ENCODE measurements around the gene ELP2. TPM values are rescaled to one million over a fixed set of nuclear protein-coding genes. Genes with fewer than 3 reads are reported as not detected.
A peak's percentile ranks its signal among the peaks of the same experiment; 100 is the strongest.

Gene ELP2
- total and polyA plus RNA-seq, 12 donors: 27.4 to 150 (median 67.1) TPM

DNA sequence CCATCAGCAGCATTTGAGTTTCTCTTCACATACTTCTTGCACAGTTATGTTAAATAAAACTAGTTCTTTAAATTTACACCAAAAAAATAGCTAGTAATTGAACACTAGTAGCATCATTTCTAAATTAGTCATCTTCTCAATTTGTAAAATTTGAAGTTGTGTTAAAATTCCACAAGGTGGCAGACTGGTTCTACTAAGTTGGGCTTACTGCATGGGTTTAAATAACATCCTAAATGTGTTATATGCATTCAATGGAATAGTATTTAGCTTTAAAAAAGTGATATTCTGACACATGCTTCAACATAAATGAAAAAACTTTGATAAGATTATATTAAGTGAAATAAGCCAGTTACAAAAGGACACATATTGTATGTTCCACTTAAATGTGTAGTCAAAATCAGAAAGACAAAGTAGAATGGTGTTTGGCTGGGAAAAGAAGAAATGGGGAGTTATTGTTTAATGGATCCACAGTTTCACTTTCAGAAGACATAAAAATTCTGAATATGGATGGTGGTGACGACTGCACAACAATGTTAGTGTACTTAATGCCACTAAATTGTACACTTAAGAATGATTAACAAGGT is 33.7 kb upstream of the ELP2 start:
- TF ChIP-seq, protein P1, sequence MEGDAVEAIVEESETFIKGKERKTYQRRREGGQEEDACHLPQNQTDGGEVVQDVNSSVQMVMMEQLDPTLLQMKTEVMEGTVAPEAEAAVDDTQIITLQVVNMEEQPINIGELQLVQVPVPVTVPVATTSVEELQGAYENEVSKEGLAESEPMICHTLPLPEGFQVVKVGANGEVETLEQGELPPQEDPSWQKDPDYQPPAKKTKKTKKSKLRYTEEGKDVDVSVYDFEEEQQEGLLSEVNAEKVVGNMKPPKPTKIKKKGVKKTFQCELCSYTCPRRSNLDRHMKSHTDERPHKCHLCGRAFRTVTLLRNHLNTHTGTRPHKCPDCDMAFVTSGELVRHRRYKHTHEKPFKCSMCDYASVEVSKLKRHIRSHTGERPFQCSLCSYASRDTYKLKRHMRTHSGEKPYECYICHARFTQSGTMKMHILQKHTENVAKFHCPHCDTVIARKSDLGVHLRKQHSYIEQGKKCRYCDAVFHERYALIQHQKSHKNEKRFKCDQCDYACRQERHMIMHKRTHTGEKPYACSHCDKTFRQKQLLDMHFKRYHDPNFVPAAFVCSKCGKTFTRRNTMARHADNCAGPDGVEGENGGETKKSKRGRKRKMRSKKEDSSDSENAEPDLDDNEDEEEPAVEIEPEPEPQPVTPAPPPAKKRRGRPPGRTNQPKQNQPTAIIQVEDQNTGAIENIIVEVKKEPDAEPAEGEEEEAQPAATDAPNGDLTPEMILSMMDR (IDR thresholded peaks at IDR 0.05): peak; percentile 39 to 80 (median 64)
- no peak for TF ChIP-seq POLR2A (IDR thresholded peaks at IDR 0.05)
- H3K36me3 ChIP-seq (replicated peaks in 1 of 2): no peaks in the 10 kb centered on the region
- 7 to 19% (median 16%) methylated on average over 1 of the region's 1 CpG for WGBS, 4 donors
- no peaks in the 10 kb centered on the region for H3K4me1 ChIP-seq (replicated peaks in 1 of 2)
- intact Hi-C loops (cut with DNase I): loop anchor here (5.0 kb wide), 1 partner anchor 191 kb away; no protein-coding TSS in a partner anchor
- no peaks in the 10 kb centered on the region for H3K27me3 ChIP-seq
- H3K9me3 ChIP-seq (replicated peaks in 1 of 3): no peaks in the 10 kb centered on the region
- DNase-seq: no peak
- H3K4me3 ChIP-seq: no peak overlapping the region
- no peak overlapping the region for H3K27ac ChIP-seq

DNA sequence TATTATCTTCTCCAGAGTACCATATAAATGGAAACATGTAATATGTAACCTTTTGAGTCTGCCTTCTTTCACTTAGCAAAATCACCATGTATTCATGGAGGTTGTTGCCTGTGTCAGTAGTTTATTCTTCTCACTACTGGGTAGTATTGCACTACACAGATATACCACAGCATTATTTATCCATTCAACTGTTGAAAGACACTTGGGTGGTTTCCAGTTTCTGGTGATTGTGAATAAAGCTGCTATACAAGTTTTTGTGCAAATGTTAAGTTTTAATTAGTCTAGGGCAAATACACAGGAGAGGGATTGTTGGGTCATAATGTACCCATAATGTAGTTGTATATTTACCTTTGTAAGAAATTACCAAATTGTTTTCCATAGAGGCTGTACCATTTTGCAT is 32.7 kb upstream of the ELP2 start:
- H3K4me3 ChIP-seq: no peak overlapping the region
- no peaks in the 10 kb centered on the region for H3K27me3 ChIP-seq
- no peaks in the 10 kb centered on the region for H3K36me3 ChIP-seq (replicated peaks in 1 of 2)
- no peak for DNase-seq
- intact Hi-C loops (cut with DNase I): loop anchor here (5.0 kb wide), 1 partner anchor 190 kb away; no protein-coding TSS in a partner anchor
- H3K27ac ChIP-seq: no peak overlapping the region
- TF ChIP-seq, protein P1 (IDR thresholded peaks at IDR 0.05): no peak
- TF ChIP-seq POLR2A (IDR thresholded peaks at IDR 0.05): no peak
- no peaks in the 10 kb centered on the region for H3K9me3 ChIP-seq (replicated peaks in 1 of 3)
- H3K4me1 ChIP-seq (replicated peaks in 1 of 2): no peaks in the 10 kb centered on the region

DNA sequence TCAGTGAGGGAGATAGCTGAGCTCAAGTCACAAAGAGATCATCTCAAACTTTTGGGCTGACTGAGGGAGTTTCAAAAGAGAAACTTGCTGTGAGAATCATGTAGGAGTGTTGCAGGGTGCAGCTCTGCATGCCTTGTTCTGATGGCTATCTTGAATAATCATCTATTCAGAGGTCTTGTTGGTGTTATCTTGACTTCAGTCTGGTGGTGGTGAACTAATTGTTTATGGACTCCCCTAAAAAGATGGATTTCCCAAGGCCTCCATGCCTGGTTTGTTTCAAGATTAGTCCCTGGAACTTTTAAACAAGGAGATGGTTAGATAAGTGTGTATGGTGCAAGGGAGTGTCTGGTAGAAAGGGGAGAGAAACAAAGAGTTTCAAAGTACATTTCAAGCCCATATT is 30.4 kb upstream of the ELP2 start:
- Histone ChIP-seq H3K4me1 (replicated peaks in 1 of 2) (no peaks in the 10 kb centered on the region), H3K4me3 (no peak overlapping the region), H3K27me3 (no peaks in the 10 kb centered on the region), H3K27ac (no peak overlapping the region), H3K9me3 (replicated peaks in 1 of 3) (no peaks in the 10 kb centered on the region), H3K36me3 (replicated peaks in 1 of 2) (no peaks in the 10 kb centered on the region)
- TF ChIP-seq, protein P1 (IDR thresholded peaks at IDR 0.05): no peak
- no peak for TF ChIP-seq POLR2A (IDR thresholded peaks at IDR 0.05)
- no peak for DNase-seq
- intact Hi-C loops (cut with DNase I): loop anchor here (5.0 kb wide), 1 partner anchor 188 kb away; no protein-coding TSS in a partner anchor

DNA sequence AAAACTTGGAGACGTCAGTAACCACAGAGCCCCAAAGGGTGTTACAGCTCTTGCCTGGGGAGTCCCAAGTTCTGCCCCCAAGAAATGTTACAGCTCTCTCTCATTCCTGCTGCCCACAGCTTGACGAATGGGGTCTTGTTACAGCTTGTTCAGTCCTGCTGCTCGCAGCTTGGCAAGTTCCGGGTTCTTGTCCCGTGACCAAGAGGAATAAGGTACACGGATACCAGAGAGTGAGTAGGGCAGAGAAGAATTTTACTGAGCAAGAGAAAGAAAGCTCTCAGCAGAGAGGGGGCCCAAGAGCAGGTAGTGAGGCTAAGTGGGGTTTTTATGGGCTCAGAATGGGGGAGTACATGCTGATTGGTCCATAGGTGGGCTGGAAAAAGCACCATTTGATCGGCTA is 27.8 kb upstream of the ELP2 start:
- no peak overlapping the region for H3K27ac ChIP-seq
- H3K4me3 ChIP-seq: no peak overlapping the region
- H3K4me1 ChIP-seq (replicated peaks in 1 of 2): no peaks in the 10 kb centered on the region
- intact Hi-C loops (cut with DNase I): no loop called here
- 87 to 93% (median 92%) methylated on average over 7 of the region's 7 CpGs for WGBS, 4 donors
- DNase-seq: no peak
- H3K27me3 ChIP-seq: no peaks in the 10 kb centered on the region
- H3K36me3 ChIP-seq (replicated peaks in 1 of 2): no peaks in the 10 kb centered on the region
- TF ChIP-seq POLR2A (IDR thresholded peaks at IDR 0.05): no peak
- TF ChIP-seq, protein P1 (IDR thresholded peaks at IDR 0.05): no peak
- no peaks in the 10 kb centered on the region for H3K9me3 ChIP-seq (replicated peaks in 1 of 3)

Data from adrenal gland (tissue), 12 donors.